Activated CD8-positive, alpha-beta memory T cell treated with anti-CD3 and anti-CD28 coated beads, Interleukin-2, amount 50 U/mL, for 1 hour (primary cell): ENCODE data around the gene INHBC.

Source experiments
- DNase-seq: peaks from one replicate; pipeline ENCODE4 v3.0.0-alpha.2; 2020; ENCODE audit errors: extremely low read depth

INHBC gene

GRCh38 chr12:57469296-57470164, 34.9 kb downstream of the INHBC start:
- DNase-seq = no peak

- DNase-seq = no peak
Measured at GRCh38 chr12:57470286-57470969, 35.8 kb downstream of the INHBC start.

- DNase-seq = no peak
Measured at GRCh38 chr12:57470970-57471656, 36.5 kb downstream of the INHBC start.

GRCh38 chr12:57471661-57472060, 37.1 kb downstream of the INHBC start:
- no peak for DNase-seq

- no peak for DNase-seq
Measured at GRCh38 chr12:57472391-57472790, 37.8 kb downstream of the INHBC start.

- no peak for DNase-seq
Measured at GRCh38 chr12:57473392-57473791, 38.8 kb downstream of the INHBC start.

GRCh38 chr12:57473886-57474285, 39.3 kb downstream of the INHBC start:
- DNase-seq = no peak

GRCh38 chr12:57474430-57474829, 39.8 kb downstream of the INHBC start:
- DNase-seq = no peak

- DNase-seq = no peak
Measured at GRCh38 chr12:57474862-57475261, 40.3 kb downstream of the INHBC start.

- no peak for DNase-seq
Measured at GRCh38 chr12:57475271-57476161, 40.9 kb downstream of the INHBC start.

- DNase-seq = no peak
Measured at GRCh38 chr12:57476162-57476992, 41.8 kb downstream of the INHBC start.

GRCh38 chr12:57476993-57477709, 42.6 kb downstream of the INHBC start:
- no peak for DNase-seq

GRCh38 chr12:57477710-57478681, 43.4 kb downstream of the INHBC start:
- DNase-seq = no peak

- DNase-seq = no peak
Measured at GRCh38 chr12:57479043-57479375, 44.4 kb downstream of the INHBC start.

GRCh38 chr12:57479376-57480115, 45.0 kb downstream of the INHBC start, which contains the start of gene ARHGAP9:
ARHGAP9 (minus strand) TSS chr12:57479866; CDS start chr12:57479406, 460 bp downstream.
- no peak for DNase-seq

GRCh38 chr12:57481671-57482070, 47.1 kb downstream of the INHBC start:
- DNase-seq = no peak

- DNase-seq = no peak
Measured at GRCh38 chr12:57483466-57483865, 48.9 kb downstream of the INHBC start.

- no peak for DNase-seq
Measured at GRCh38 chr12:57485695-57486094, 51.1 kb downstream of the INHBC start.
